ENCODE data around the gene EFS.

DNA sequence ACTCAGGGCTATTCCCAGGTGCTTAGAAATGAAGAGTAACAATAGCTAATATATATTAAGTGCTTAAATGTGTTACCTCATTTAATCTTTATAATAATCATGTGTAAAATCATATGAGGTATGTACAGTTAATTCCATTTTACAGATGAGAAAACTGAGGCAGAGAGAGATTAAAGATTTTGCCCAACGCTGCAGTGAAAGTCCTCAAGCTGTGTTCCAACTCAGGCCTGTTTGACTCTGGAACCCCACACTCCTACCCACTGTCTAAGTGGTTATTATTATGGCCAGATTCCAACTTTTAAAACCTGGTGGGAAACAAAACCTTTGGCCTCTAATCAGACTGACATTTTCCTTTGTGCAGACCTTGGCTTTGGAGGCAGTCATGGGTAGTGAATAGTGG is 22.0 kb upstream of the EFS start:
- TF ChIP-seq EZH2 (IDR thresholded peaks at IDR 0.05; ENCODE audit: low read length, unreplicated experiment) (no peak), CTCF (conservative IDR thresholded peaks at IDR 0.05; ENCODE audit: low read depth, low read length) (no peak)
